Keratinocyte (primary cell): ENCODE results near the gene CD59. TPM values are rescaled to one million over a fixed set of nuclear protein-coding genes. Genes with fewer than 3 reads are reported as not detected.

Experiments
- DNase-seq: peaks from one replicate; pipeline ENCODE4 v3.0.0-alpha.2; 2011; ENCODE audit warnings: low read depth, missing footprints, low spot score
- FAIRE-seq: peaks from 2 replicates; lab custom pipeline; 2011; peaks lifted over from hg19 to GRCh38; lab: Jason Lieb, UNC
- H2AFZ ChIP-seq: 2 replicates; pipeline ENCODE4 v1.6.0; 2012; ENCODE audit warnings: low read length, control low read depth, inconsistent platforms; ENCODE audit not compliant: control insufficient read depth
- H3K27ac ChIP-seq: 2 replicates; pipeline ENCODE4 v1.5.1; 2011; ENCODE audit warnings: low read length; ENCODE audit not compliant: control insufficient read depth, insufficient read depth
- H3K27me3 ChIP-seq: 3 replicates; pipeline ENCODE4 v1.6.0; 2011; ENCODE audit warnings: low read length; ENCODE audit not compliant: control insufficient read depth, insufficient read depth; ENCODE audit errors: extremely low read depth
- H3K36me3 ChIP-seq, 2 experiments: 2 replicates in 1 of 2; 3 replicates in 1 of 2; pipeline ENCODE4 v1.5.1; 2011; ENCODE audit warnings: low read length in 2 of 2, mild to moderate bottlenecking in 1 of 2; ENCODE audit not compliant: control insufficient read depth in 2 of 2, insufficient read depth in 2 of 2; ENCODE audit errors: extremely low read depth in 1 of 2
- H3K4me1 ChIP-seq: 3 replicates; pipeline ENCODE4 v1.5.1; 2011; ENCODE audit warnings: low read length; ENCODE audit not compliant: control insufficient read depth, insufficient read depth; ENCODE audit errors: extremely low read depth
- H3K4me2 ChIP-seq: 3 replicates; pipeline ENCODE4 v1.6.0; 2011; ENCODE audit warnings: low read depth, low read length; ENCODE audit not compliant: control insufficient read depth, insufficient read depth; ENCODE audit errors: extremely low read depth
- H3K4me3 ChIP-seq, 3 experiments: fragments of 200-600 bp in 1 of 3; sonication (generic) in 1 of 3; 2 replicates in 2 of 3; 3 replicates in 1 of 3; pipeline ENCODE4 v1.5.1; 2011 to 2016; ENCODE audit warnings: low read length in 3 of 3, mild to moderate bottlenecking in 3 of 3, control low read depth in 2 of 3, inconsistent platforms in 1 of 3, low read depth in 1 of 3, mixed read lengths in 1 of 3, mixed run types in 1 of 3, moderate library complexity in 1 of 3; ENCODE audit not compliant: control insufficient read depth in 2 of 3, insufficient read depth in 2 of 3; ENCODE audit errors: extremely low read depth in 1 of 3
- H3K79me2 ChIP-seq: 2 replicates; pipeline ENCODE4 v1.6.0; 2012; ENCODE audit warnings: low read length; ENCODE audit not compliant: control insufficient read depth, insufficient read depth
- H3K9ac ChIP-seq: 3 replicates; pipeline ENCODE4 v1.6.0; 2011; ENCODE audit warnings: low read length; ENCODE audit not compliant: control insufficient read depth, insufficient read depth; ENCODE audit errors: extremely low read depth
- H3K9me1 ChIP-seq: 3 replicates; pipeline ENCODE4 v1.6.0; 2011; ENCODE audit warnings: low read length; ENCODE audit not compliant: control insufficient read depth, insufficient read depth; ENCODE audit errors: extremely low read depth
- H3K9me3 ChIP-seq: 2 replicates; pipeline ENCODE4 v1.5.1; 2012; ENCODE audit warnings: low read depth, low read length; ENCODE audit not compliant: control insufficient read depth
- H4K20me1 ChIP-seq: 3 replicates; pipeline ENCODE4 v1.6.0; 2011; ENCODE audit warnings: low read length; ENCODE audit not compliant: control insufficient read depth, insufficient read depth; ENCODE audit errors: extremely low read depth
- EZH2 ChIP-seq: IDR thresholded peaks from one replicate; pipeline ENCODE4 v1.6.1; 2012; ENCODE audit warnings: inconsistent platforms, mild to moderate bottlenecking, low read length, moderate library complexity
- dilution Hi-C: fragments of 300-500 bp; cut with MboI; formaldehyde crosslinking; loops from one replicate; pipeline ENCODE4 v1.7.0; 2020; ENCODE audit warnings: low sequenced_read_pairs; ENCODE audit not compliant: extremely low pct_ligation_motif_present
- polyA plus RNA-seq, 5 experiments: library from polyadenylated mRNA; depleted of rRNA in 3 of 5; stranded (reverse) in 3 of 5; stranded (forward) in 1 of 5; unstranded in 1 of 5; fragments of >200 nt; gene quantifications; 1 replicate in 1 of 5; 2 replicates in 3 of 5; 3 replicates in 1 of 5; pipeline versions ENCODE4 v1.2.1 to v1.2.3, GENCODE V29; 2011 to 2012; ENCODE audit warnings: missing spikeins in 2 of 5, low read depth in 1 of 5, low replicate concordance in 1 of 5
- TF ChIP-seq, protein P1 (sequence below), 3 experiments: IDR thresholded peaks in 1 of 3; conservative IDR thresholded peaks in 1 of 3; optimal IDR thresholded peaks in 1 of 3; 2 replicates in 2 of 3; 3 replicates in 1 of 3; pipeline versions ENCODE3 to v1.5.1; 2011; ENCODE audit warnings: low read length in 3 of 3, mild to moderate bottlenecking in 3 of 3, moderate library complexity in 2 of 3, control low read depth in 1 of 3, inconsistent platforms in 1 of 3; ENCODE audit not compliant: insufficient read depth in 2 of 3; ENCODE audit errors: extremely low read depth in 1 of 3

CD59 gene
- polyA plus RNA-seq, 1 donor (not counting 4 experiments of a cell fraction or from before 2014, with no cell fraction given) = 1,349 TPM

DNA sequence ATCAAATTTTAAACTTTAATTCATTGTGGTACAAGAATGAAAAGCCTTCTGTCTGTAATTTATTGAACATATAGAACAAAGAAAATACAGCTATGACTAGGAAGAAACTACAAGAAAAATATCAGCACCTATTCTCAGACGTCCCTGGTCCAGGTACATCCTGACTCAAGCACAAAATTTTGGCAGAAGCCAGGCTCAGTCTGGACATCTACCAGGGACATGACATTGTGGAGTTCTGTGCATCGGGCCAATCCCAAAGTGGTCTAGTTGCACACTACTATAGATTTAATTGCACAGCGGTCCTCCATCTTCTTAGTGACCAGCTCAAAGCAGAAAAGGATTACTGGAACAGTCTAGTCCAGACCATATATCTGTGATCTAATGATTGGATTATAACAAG lies 15.7 kb upstream of the CD59 start:
- dilution Hi-C loops = no loop called here
- no peak for DNase-seq
- Histone ChIP-seq H3K27me3 (no peaks in the 10 kb centered on the region), H3K4me2 (no peak overlapping the region), H3K4me3 (no peak overlapping the region), H3K4me1 (no peaks in the 10 kb centered on the region), H3K36me3 (peaks cover 6 to 12% of the 10 kb centered on the region in 2 experiments), H2AFZ (no peak overlapping the region), H3K9me1 (no peaks in the 10 kb centered on the region), H4K20me1 (no peaks in the 10 kb centered on the region), H3K79me2 (no peaks in the 10 kb centered on the region), H3K9me3 (no peaks in the 10 kb centered on the region), H3K27ac (no peak overlapping the region), H3K9ac (no peak overlapping the region)
- TF ChIP-seq EZH2 = no peak
- TF ChIP-seq, protein P1, sequence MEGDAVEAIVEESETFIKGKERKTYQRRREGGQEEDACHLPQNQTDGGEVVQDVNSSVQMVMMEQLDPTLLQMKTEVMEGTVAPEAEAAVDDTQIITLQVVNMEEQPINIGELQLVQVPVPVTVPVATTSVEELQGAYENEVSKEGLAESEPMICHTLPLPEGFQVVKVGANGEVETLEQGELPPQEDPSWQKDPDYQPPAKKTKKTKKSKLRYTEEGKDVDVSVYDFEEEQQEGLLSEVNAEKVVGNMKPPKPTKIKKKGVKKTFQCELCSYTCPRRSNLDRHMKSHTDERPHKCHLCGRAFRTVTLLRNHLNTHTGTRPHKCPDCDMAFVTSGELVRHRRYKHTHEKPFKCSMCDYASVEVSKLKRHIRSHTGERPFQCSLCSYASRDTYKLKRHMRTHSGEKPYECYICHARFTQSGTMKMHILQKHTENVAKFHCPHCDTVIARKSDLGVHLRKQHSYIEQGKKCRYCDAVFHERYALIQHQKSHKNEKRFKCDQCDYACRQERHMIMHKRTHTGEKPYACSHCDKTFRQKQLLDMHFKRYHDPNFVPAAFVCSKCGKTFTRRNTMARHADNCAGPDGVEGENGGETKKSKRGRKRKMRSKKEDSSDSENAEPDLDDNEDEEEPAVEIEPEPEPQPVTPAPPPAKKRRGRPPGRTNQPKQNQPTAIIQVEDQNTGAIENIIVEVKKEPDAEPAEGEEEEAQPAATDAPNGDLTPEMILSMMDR (optimal IDR thresholded peaks at IDR 0.05 in 1 of 3, IDR thresholded peaks at IDR 0.05 in 1 of 3, conservative IDR thresholded peaks at IDR 0.05 in 1 of 3; ENCODE audit: extremely low read depth in 1 of 3, insufficient read depth in 2 of 3, low read length in 3 of 3) = no peak
- FAIRE-seq = no peak

DNA sequence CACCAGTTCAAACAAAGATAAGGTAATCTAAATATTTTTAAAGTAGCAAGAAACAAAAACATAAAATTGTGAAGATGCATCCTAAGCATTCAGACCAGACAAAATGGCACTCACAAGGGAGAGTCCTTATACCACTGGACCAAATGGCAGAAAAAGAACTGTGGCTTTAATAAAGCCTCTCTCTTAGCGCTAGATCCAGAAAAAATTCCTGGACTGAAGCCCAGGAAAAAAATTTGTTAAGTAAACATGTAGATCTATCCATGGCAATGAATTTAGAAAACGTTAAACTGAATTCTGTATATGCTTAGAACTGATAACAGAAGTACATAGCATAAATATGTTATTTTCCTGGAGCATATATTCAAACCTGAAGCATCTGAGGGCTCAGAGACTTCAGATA lies 11.8 kb upstream of the CD59 start:
- no peaks in the 10 kb centered on the region for H3K4me1 ChIP-seq
- no peak overlapping the region for H3K9ac ChIP-seq
- H3K4me3 ChIP-seq = no peak overlapping the region
- peaks cover 9 to 10% of the 10 kb centered on the region in 2 experiments for H3K36me3 ChIP-seq
- no peaks in the 10 kb centered on the region for H3K79me2 ChIP-seq
- H4K20me1 ChIP-seq = no peaks in the 10 kb centered on the region
- H3K9me1 ChIP-seq = no peaks in the 10 kb centered on the region
- H3K27ac ChIP-seq = no peak overlapping the region
- dilution Hi-C loops = no loop called here
- H3K4me2 ChIP-seq = no peak overlapping the region
- DNase-seq = no peak
- TF ChIP-seq EZH2 = no peak
- TF ChIP-seq, protein P1 (optimal IDR thresholded peaks at IDR 0.05 in 1 of 3, IDR thresholded peaks at IDR 0.05 in 1 of 3, conservative IDR thresholded peaks at IDR 0.05 in 1 of 3; ENCODE audit: extremely low read depth in 1 of 3, insufficient read depth in 2 of 3, low read length in 3 of 3) = no peak
- no peak overlapping the region for H2AFZ ChIP-seq
- H3K9me3 ChIP-seq = no peaks in the 10 kb centered on the region
- no peaks in the 10 kb centered on the region for H3K27me3 ChIP-seq
- FAIRE-seq = no peak
